ENCODE data around the gene PARD3. TPM values are rescaled to one million over a fixed set of nuclear protein-coding genes. Genes with fewer than 3 reads are reported as not detected.
"Not testable (repeated sequence)": the region's sequence is repeated elsewhere in the genome, so short reads cannot be mapped to it uniquely, and the experiment has no call there.

The PARD3 gene
- total RNA-seq, 2 donors from 2014 or later, result 36.1 to 48.5 TPM

DNA sequence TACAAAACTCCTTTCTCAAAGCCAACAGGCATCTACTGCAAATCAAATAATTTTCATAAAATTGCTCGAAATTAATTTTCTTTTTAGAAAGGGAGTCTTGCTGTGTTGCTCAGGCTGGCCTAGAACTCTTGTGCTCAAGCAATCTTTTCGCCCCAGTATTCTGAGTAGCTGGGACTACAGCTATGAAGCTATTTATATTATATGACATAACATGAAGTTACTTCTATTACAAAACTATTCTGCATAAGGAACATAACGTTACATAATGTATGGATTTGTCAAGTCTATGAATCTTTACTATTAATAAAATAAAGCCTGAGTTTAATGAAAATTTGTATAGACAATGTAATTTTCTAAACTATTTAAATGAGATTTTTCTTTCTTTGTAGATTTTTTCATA is 415.0 kb downstream of the PARD3 start:
- intact Hi-C loops (cut with DNase I), result no loop called here
- H3K27ac ChIP-seq, result no peak overlapping the region
- H3K27me3 ChIP-seq, result no peaks in the 10 kb centered on the region
- H3K36me3 ChIP-seq (replicated peaks in 1 of 2; ENCODE audit: insufficient read depth in 1 of 2, low read depth in 2 of 2), result no peaks in the 10 kb centered on the region
- WGBS, 2 donors, result 89 to 95% methylated on average over 3 of the region's 3 CpGs
- no peak for DNase-seq
- TF ChIP-seq, protein P1, sequence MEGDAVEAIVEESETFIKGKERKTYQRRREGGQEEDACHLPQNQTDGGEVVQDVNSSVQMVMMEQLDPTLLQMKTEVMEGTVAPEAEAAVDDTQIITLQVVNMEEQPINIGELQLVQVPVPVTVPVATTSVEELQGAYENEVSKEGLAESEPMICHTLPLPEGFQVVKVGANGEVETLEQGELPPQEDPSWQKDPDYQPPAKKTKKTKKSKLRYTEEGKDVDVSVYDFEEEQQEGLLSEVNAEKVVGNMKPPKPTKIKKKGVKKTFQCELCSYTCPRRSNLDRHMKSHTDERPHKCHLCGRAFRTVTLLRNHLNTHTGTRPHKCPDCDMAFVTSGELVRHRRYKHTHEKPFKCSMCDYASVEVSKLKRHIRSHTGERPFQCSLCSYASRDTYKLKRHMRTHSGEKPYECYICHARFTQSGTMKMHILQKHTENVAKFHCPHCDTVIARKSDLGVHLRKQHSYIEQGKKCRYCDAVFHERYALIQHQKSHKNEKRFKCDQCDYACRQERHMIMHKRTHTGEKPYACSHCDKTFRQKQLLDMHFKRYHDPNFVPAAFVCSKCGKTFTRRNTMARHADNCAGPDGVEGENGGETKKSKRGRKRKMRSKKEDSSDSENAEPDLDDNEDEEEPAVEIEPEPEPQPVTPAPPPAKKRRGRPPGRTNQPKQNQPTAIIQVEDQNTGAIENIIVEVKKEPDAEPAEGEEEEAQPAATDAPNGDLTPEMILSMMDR (IDR thresholded peaks at IDR 0.05), result no peak
- TF ChIP-seq POLR2A (IDR thresholded peaks at IDR 0.05), result no peak
- H3K4me1 ChIP-seq, result peaks cover 3% of the 10 kb centered on the region
- no peaks in the 10 kb centered on the region for H3K9me3 ChIP-seq
- no peak for ATAC-seq
- H3K4me3 ChIP-seq, result no peak overlapping the region

DNA sequence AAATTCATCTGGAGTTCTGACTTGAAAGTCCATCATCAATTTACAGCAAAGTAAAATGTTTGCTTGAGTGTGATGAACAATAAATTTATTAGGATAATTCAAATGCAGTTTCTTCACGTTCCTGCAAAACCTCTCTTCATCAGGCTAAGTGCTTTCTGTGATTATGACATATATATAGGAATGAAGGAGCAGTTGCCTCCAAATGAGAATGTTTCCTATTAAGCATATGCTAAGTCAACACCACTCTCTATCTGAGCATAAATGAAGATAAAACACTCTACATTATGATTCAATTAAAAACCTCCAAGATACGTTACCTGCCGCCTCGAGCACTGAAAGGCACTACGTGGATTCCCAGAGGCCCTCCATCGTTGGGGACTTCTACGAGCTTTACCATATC is 416.1 kb downstream of the PARD3 start:
- WGBS, 2 donors, result 77 to 79% methylated on average over 7 of the region's 7 CpGs
- Histone ChIP-seq H3K27ac (no peak overlapping the region), H3K4me1 (peaks cover 3% of the 10 kb centered on the region), H3K4me3 (no peak overlapping the region), H3K9me3 (no peaks in the 10 kb centered on the region), H3K36me3 (replicated peaks in 1 of 2; ENCODE audit: insufficient read depth in 1 of 2, low read depth in 2 of 2) (no peaks in the 10 kb centered on the region), H3K27me3 (no peaks in the 10 kb centered on the region)
- no peak for DNase-seq
- intact Hi-C loops (cut with DNase I), result no loop called here
- TF ChIP-seq, protein P1 (IDR thresholded peaks at IDR 0.05), result no peak
- TF ChIP-seq POLR2A (IDR thresholded peaks at IDR 0.05), result no peak
- no peak for ATAC-seq

DNA sequence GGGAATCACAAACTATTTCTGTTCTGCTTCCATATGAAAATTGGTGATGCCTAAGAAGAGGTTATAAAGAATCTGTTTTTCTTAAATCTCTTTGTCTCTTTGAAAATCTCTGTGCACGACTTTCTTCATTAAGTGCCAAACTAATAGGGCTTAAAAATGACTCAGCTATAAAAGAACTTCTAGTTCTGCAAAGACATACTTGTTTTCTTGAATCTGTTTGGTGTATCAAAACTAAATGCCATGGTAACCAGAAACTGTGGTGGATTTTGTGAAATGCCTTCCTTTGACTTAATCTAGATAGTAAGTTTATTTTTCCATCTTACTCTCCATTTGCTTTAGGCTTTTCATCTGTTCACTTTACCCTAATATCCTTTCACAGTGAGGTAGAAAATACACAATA is 417.8 kb downstream of the PARD3 start:
- Histone ChIP-seq H3K27me3 (no peaks in the 10 kb centered on the region), H3K9me3 (no peaks in the 10 kb centered on the region), H3K4me3 (no peak overlapping the region), H3K36me3 (replicated peaks in 1 of 2; ENCODE audit: insufficient read depth in 1 of 2, low read depth in 2 of 2) (no peaks in the 10 kb centered on the region), H3K27ac (no peak overlapping the region), H3K4me1 (peaks cover 3% of the 10 kb centered on the region)
- TF ChIP-seq, protein P1 (IDR thresholded peaks at IDR 0.05), result no peak
- no peak for TF ChIP-seq POLR2A (IDR thresholded peaks at IDR 0.05)
- DNase-seq (no peak), ATAC-seq (no peak)
- 57 to 70% methylated on average over 1 of the region's 1 CpG for WGBS, 2 donors
- intact Hi-C loops (cut with DNase I), result no loop called here

DNA sequence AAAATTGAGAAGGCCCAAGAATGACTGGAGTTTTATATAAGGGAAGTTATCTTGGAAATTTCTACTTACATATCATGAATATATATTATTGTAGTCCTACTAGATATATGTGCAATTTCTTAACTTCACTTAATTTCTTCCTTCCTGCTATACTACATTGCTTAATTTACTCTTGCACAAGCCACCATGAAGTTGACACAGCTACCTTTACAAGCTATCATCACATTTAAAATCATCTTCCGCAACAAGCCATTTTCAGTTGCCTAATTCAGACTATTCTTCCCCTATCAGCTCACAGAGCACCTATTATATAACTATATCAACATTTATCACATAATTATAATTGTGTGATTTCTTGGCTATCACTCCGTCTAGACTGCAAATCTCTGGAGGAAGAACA is 418.4 kb downstream of the PARD3 start:
- ATAC-seq, result no peak
- no peak for TF ChIP-seq POLR2A (IDR thresholded peaks at IDR 0.05)
- TF ChIP-seq, protein P1 (IDR thresholded peaks at IDR 0.05), result no peak
- Histone ChIP-seq H3K36me3 (replicated peaks in 1 of 2; ENCODE audit: insufficient read depth in 1 of 2, low read depth in 2 of 2) (no peaks in the 10 kb centered on the region), H3K27ac (no peak overlapping the region), H3K9me3 (no peaks in the 10 kb centered on the region), H3K4me3 (no peak overlapping the region), H3K4me1 (peaks cover 3% of the 10 kb centered on the region), H3K27me3 (no peaks in the 10 kb centered on the region)
- WGBS, 2 donors, result 87 to 95% methylated on average over 2 of the region's 2 CpGs
- no peak for DNase-seq
- intact Hi-C loops (cut with DNase I), result no loop called here

DNA sequence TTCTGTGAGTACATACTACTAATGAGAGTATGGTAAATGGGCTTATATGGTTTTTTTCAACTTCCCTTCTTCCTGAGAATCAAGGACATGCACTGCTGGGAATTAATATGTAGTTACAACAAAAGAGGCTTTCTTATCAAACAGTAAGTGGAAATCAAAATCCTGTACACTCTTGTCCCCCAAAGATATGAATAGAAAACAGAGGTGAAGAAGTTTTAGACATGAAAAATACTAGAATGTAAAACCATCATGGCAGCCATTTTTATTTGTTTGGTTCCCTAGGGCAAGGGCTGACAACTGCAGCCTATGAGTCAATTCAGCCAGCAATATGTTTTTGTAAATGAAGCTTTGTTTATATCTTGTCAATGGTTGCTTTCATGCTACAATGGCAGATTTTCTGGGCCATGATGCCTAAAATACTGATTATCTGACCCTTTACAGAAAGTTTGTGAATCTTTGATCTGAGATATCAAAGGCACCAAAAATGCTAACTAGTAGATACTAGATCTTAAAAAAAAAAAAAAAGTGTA is 422.4 kb downstream of the PARD3 start:
- Histone ChIP-seq H3K36me3 (replicated peaks in 1 of 2; ENCODE audit: insufficient read depth in 1 of 2, low read depth in 2 of 2) (no peaks in the 10 kb centered on the region), H3K9me3 (no peaks in the 10 kb centered on the region), H3K4me3 (no peak overlapping the region), H3K4me1 (no peaks in the 10 kb centered on the region), H3K27me3 (no peaks in the 10 kb centered on the region), H3K27ac (no peak overlapping the region)
- intact Hi-C loops (cut with DNase I), result no loop called here
- no peak for ATAC-seq
- TF ChIP-seq, protein P1 (IDR thresholded peaks at IDR 0.05), result no peak
- no peak for TF ChIP-seq POLR2A (IDR thresholded peaks at IDR 0.05)
- DNase-seq, result no peak

DNA sequence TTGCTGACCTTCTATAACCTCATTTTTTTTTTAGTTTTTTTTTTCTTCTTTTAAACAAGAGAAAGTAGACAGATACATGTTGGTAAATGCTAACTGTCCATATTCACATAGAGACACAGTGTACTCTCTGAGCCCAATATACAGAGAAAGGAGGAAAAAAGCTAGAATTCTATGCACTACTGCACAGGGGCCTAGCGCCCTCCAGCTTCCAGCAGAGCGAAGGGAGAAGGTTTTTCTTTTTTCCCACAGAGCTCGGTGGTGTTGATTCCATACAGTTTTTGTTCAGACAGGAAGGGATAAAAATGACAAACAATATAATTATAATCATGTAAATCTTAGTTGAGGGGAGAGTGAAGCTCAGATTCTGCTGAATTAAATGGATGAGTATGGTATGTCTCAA is 423.9 kb downstream of the PARD3 start:
- ATAC-seq; H3K27ac ChIP-seq; intact Hi-C loops (cut with DNase I); H3K27me3 ChIP-seq; H3K4me3 ChIP-seq; H3K36me3 ChIP-seq (replicated peaks in 1 of 2; ENCODE audit: insufficient read depth in 1 of 2, low read depth in 2 of 2); H3K4me1 ChIP-seq; H3K9me3 ChIP-seq; DNase-seq: not testable (repeated sequence)
- WGBS, 2 donors, result 72 to 93% methylated on average over 3 of the region's 3 CpGs
